ENCODE data around the gene MAPK7.

Gene MAPK7

DNA sequence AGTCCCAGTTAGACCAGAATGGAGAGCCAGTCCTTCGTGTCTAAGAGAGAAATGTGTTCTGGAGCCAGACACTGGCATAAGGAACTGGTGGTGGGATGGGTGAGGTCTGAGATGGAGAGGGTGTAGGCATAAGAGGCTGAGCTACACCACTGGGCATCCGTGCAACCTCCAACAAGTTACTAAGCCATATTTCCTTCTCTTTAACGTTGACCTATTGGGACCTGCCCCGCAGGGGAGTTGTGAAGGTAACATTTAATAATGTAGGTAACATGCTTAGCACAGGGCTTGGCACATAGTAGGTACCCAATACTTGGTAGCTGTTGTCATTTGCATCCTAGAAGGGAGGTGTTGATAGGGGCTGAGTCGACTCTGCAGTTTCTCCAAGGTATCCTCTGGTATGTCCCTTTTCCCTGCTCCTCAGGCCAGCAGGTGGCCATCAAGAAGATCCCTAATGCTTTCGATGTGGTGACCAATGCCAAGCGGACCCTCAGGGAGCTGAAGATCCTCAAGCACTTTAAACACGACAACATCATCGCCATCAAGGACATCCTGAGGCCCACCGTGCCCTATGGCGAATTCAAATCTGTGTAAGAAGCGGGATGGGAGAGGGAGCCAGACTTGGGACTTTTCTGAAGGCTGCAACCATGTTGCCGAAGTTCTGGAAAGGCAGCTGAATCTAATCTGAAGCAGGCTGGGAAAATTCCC is 1.2 kb downstream of the MAPK7 start:
- H3K4me1 ChIP-seq: peaks cover 0 to 59% (median 45%) of the 10 kb centered on the region in 4 donors
- H3K4me3 ChIP-seq: peak overlapping the region; percentile 66 to 77
- H3K27ac ChIP-seq: peak overlapping the region; percentile 90 to 98
- H3K27me3 ChIP-seq: no peaks in the 10 kb centered on the region
- TF ChIP-seq, protein P1, sequence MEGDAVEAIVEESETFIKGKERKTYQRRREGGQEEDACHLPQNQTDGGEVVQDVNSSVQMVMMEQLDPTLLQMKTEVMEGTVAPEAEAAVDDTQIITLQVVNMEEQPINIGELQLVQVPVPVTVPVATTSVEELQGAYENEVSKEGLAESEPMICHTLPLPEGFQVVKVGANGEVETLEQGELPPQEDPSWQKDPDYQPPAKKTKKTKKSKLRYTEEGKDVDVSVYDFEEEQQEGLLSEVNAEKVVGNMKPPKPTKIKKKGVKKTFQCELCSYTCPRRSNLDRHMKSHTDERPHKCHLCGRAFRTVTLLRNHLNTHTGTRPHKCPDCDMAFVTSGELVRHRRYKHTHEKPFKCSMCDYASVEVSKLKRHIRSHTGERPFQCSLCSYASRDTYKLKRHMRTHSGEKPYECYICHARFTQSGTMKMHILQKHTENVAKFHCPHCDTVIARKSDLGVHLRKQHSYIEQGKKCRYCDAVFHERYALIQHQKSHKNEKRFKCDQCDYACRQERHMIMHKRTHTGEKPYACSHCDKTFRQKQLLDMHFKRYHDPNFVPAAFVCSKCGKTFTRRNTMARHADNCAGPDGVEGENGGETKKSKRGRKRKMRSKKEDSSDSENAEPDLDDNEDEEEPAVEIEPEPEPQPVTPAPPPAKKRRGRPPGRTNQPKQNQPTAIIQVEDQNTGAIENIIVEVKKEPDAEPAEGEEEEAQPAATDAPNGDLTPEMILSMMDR (IDR thresholded peaks at IDR 0.05): no peak
- peak; percentile 17 to 63 for DNase-seq
- intact Hi-C loops (cut with DNase I; ENCODE audit: low total_unique reads): loop anchor here (5.0 kb wide), 1 partner anchor 128 kb away; no protein-coding TSS in a partner anchor
- no peaks in the 10 kb centered on the region for H3K9me3 ChIP-seq
- peaks cover 40 to 50% (median 49%) of the 10 kb centered on the region in 3 donors for H3K36me3 ChIP-seq

DNA sequence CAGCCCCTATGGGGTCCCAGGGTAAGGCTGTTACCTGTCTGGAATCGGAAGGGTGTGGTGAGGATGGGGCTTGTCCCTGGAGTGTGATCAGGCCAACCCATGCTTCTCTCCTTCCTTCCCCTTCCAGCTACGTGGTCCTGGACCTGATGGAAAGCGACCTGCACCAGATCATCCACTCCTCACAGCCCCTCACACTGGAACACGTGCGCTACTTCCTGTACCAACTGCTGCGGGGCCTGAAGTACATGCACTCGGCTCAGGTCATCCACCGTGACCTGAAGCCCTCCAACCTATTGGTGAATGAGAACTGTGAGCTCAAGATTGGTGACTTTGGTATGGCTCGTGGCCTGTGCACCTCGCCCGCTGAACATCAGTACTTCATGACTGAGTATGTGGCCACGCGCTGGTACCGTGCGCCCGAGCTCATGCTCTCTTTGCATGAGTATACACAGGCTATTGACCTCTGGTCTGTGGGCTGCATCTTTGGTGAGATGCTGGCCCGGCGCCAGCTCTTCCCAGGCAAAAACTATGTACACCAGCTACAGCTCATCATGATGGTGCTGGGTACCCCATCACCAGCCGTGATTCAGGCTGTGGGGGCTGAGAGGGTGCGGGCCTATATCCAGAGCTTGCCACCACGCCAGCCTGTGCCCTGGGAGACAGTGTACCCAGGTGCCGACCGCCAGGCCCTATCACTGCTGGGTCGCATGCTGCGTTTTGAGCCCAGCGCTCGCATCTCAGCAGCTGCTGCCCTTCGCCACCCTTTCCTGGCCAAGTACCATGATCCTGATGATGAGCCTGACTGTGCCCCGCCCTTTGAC is 2.4 kb downstream of the MAPK7 start:
- Histone ChIP-seq H3K27ac (peak overlapping the region; percentile 97 to 98), H3K36me3 (peaks cover 40 to 51% (median 50%) of the 10 kb centered on the region in 3 donors), H3K4me3 (no peak overlapping the region), H3K9me3 (no peaks in the 10 kb centered on the region), H3K4me1 (peaks cover 4 to 70% (median 57%) of the 10 kb centered on the region in 4 donors), H3K27me3 (no peaks in the 10 kb centered on the region)
- TF ChIP-seq, protein P1 (IDR thresholded peaks at IDR 0.05): no peak
- DNase-seq: peak; percentile 11 to 66
- intact Hi-C loops (cut with DNase I; ENCODE audit: low total_unique reads): no loop called here

- DNase-seq: peak in 1 of 2 donors; percentile 67
- TF ChIP-seq, protein P1 (IDR thresholded peaks at IDR 0.05): no peak
These were observed 3.1 kb downstream of the MAPK7 start for GRCh38 chr17:19381361-19381740.

GRCh38 chr17:19381741-19382444 is 3.6 kb downstream of the MAPK7 start:
- intact Hi-C loops (cut with DNase I; ENCODE audit: low total_unique reads): no loop called here
- H3K4me1 ChIP-seq: peaks cover 4 to 80% (median 67%) of the 10 kb centered on the region in 4 donors
- no peaks in the 10 kb centered on the region for H3K27me3 ChIP-seq
- TF ChIP-seq, protein P1 (IDR thresholded peaks at IDR 0.05): no peak
- no peak overlapping the region for H3K4me3 ChIP-seq
- no peaks in the 10 kb centered on the region for H3K9me3 ChIP-seq
- H3K36me3 ChIP-seq: peaks cover 40 to 51% (median 50%) of the 10 kb centered on the region in 3 donors
- peak in 1 of 2 donors; percentile 61 for DNase-seq
- H3K27ac ChIP-seq: peak overlapping the region; percentile 97 to 98

More at GRCh38 chr17:19381361-19381740, 3.1 kb downstream of the MAPK7 start:
- H3K27me3 ChIP-seq: no peaks in the 10 kb centered on the region
- H3K4me1 ChIP-seq: peaks cover 4 to 77% (median 63%) of the 10 kb centered on the region in 4 donors
- H3K27ac ChIP-seq: peak overlapping the region; percentile 97 to 98
- intact Hi-C loops (cut with DNase I; ENCODE audit: low total_unique reads): no loop called here
- H3K4me3 ChIP-seq: no peak overlapping the region
- H3K36me3 ChIP-seq: peaks cover 40 to 51% (median 50%) of the 10 kb centered on the region in 3 donors
- no peaks in the 10 kb centered on the region for H3K9me3 ChIP-seq

All from tibial artery (tissue), 4 donors.